ENCODE data around the gene PEPD.

The PEPD gene

GRCh38 chr19:33359581-33359980 lies 162.0 kb downstream of the PEPD start:
- DNase-seq (ENCODE audit: low read depth in 2 of 2): no peak

- DNase-seq (ENCODE audit: low read depth in 2 of 2): no peak
Observed at GRCh38 chr19:33358408-33358807, 163.2 kb downstream of the PEPD start.

- DNase-seq (ENCODE audit: low read depth in 2 of 2): no peak
Observed at GRCh38 chr19:33357556-33357955, 164.0 kb downstream of the PEPD start.

GRCh38 chr19:33355535-33355934 lies 166.1 kb downstream of the PEPD start:
- no peak for DNase-seq (ENCODE audit: low read depth in 2 of 2)

GRCh38 chr19:33350538-33351309 lies 170.9 kb downstream of the PEPD start:
- DNase-seq (ENCODE audit: low read depth in 2 of 2): no peak

- DNase-seq (ENCODE audit: low read depth in 2 of 2): no peak
Observed at GRCh38 chr19:33349319-33350289, 172.0 kb downstream of the PEPD start.

- DNase-seq (ENCODE audit: low read depth in 2 of 2): no peak
Observed at GRCh38 chr19:33348301-33349010, 173.1 kb downstream of the PEPD start.

- no peak for DNase-seq (ENCODE audit: low read depth in 2 of 2)
Observed at GRCh38 chr19:33347300-33347699, 174.3 kb downstream of the PEPD start.

- no peak for DNase-seq (ENCODE audit: low read depth in 2 of 2)
Observed at GRCh38 chr19:33346665-33347064, 174.9 kb downstream of the PEPD start.

GRCh38 chr19:33345163-33345562 lies 176.4 kb downstream of the PEPD start:
- DNase-seq (ENCODE audit: low read depth in 2 of 2): no peak

- DNase-seq (ENCODE audit: low read depth in 2 of 2): no peak
Observed at GRCh38 chr19:33344573-33344925, 177.0 kb downstream of the PEPD start.

- DNase-seq (ENCODE audit: low read depth in 2 of 2): no peak
Observed at GRCh38 chr19:33343859-33344572, 177.6 kb downstream of the PEPD start.

GRCh38 chr19:33343301-33343700 lies 178.3 kb downstream of the PEPD start:
- no peak for DNase-seq (ENCODE audit: low read depth in 2 of 2)

- no peak for DNase-seq (ENCODE audit: low read depth in 2 of 2)
Observed at GRCh38 chr19:33340991-33341390, 180.6 kb downstream of the PEPD start.

GRCh38 chr19:33339016-33339984 lies 182.3 kb downstream of the PEPD start:
- DNase-seq (ENCODE audit: low read depth in 2 of 2): no peak
